Astrocyte (in vitro differentiated cells and primary cell): ENCODE results near the gene RAET1L. TPM values are rescaled to one million over a fixed set of nuclear protein-coding genes. Genes with fewer than 3 reads are reported as not detected.

Source experiments
- DNase-seq: peaks from one replicate; pipeline ENCODE4 v3.0.0-alpha.2; 2010; ENCODE audit warnings: low read depth
- FAIRE-seq: peaks from 2 replicates; lab custom pipeline; 2011; peaks lifted over from hg19 to GRCh38; lab: Jason Lieb, UNC
- H2AFZ ChIP-seq: 2 replicates; pipeline ENCODE4 v1.6.0; 2012; ENCODE audit warnings: low read depth, low read length, inconsistent platforms
- H3K27ac ChIP-seq: 2 replicates; pipeline ENCODE4 v1.5.1; 2011; ENCODE audit warnings: low read depth, low read length, inconsistent platforms
- H3K27me3 ChIP-seq: 2 replicates; pipeline ENCODE4 v1.6.0; 2011; ENCODE audit warnings: low read length, inconsistent platforms; ENCODE audit not compliant: insufficient read depth
- H3K36me3 ChIP-seq: 2 replicates; pipeline ENCODE4 v1.5.1; 2011; ENCODE audit warnings: low read length, inconsistent platforms; ENCODE audit not compliant: insufficient read depth
- H3K4me1 ChIP-seq: 2 replicates; pipeline ENCODE4 v1.5.1; 2011; ENCODE audit warnings: low read length, inconsistent platforms; ENCODE audit not compliant: insufficient read depth
- H3K4me2 ChIP-seq: 2 replicates; pipeline ENCODE4 v1.6.0; 2012; ENCODE audit warnings: low read length, inconsistent platforms
- H3K4me3 ChIP-seq: 2 replicates; pipeline ENCODE4 v1.5.1; 2011; ENCODE audit warnings: low read depth, mild to moderate bottlenecking, low read length, inconsistent platforms; ENCODE audit not compliant: insufficient read depth
- H3K79me2 ChIP-seq: 2 replicates; pipeline ENCODE4 v1.6.0; 2012; ENCODE audit warnings: mild to moderate bottlenecking, low read length, inconsistent platforms; ENCODE audit not compliant: insufficient read depth
- H3K9ac ChIP-seq: 2 replicates; pipeline ENCODE4 v1.6.0; 2012; ENCODE audit warnings: mild to moderate bottlenecking, low read length, inconsistent platforms
- H3K9me3 ChIP-seq: 2 replicates; pipeline ENCODE4 v1.5.1; 2012; ENCODE audit warnings: low read depth, mild to moderate bottlenecking, low read length, inconsistent platforms; ENCODE audit not compliant: insufficient read depth
- H4K20me1 ChIP-seq: 2 replicates; pipeline ENCODE4 v1.6.0; 2012; ENCODE audit warnings: low read length, inconsistent platforms; ENCODE audit not compliant: insufficient read depth
- H3K27ac Mint-ChIP-seq: one replicate; pipeline ENCODE4 v1.8.0; 2021; ENCODE audit warnings: mild to moderate bottlenecking, mixed read lengths; ENCODE audit not compliant: unreplicated experiment
- H3K27me3 Mint-ChIP-seq: one replicate; pipeline ENCODE4 v1.8.0; 2021; ENCODE audit warnings: low read depth, mixed read lengths; ENCODE audit not compliant: unreplicated experiment
- H3K36me3 Mint-ChIP-seq: one replicate; pipeline ENCODE4 v1.8.0; 2021; ENCODE audit warnings: low read depth, mixed read lengths; ENCODE audit not compliant: unreplicated experiment
- H3K4me1 Mint-ChIP-seq: one replicate; pipeline ENCODE4 v1.8.0; 2021; ENCODE audit warnings: low read depth, mixed read lengths; ENCODE audit not compliant: unreplicated experiment
- H3K4me3 Mint-ChIP-seq: one replicate; pipeline ENCODE4 v1.8.0; 2021; ENCODE audit warnings: mild to moderate bottlenecking, moderate library complexity, mixed read lengths; ENCODE audit not compliant: unreplicated experiment
- H3K9me3 Mint-ChIP-seq: one replicate; pipeline ENCODE4 v1.8.0; 2021; ENCODE audit warnings: mild to moderate bottlenecking, mixed read lengths; ENCODE audit not compliant: unreplicated experiment
- EZH2 ChIP-seq: IDR thresholded peaks from 2 replicates; pipeline ENCODE4 v1.6.1; 2012; ENCODE audit warnings: mild to moderate bottlenecking, low read length, inconsistent platforms; ENCODE audit not compliant: insufficient read depth
- total RNA-seq: library from RNA; stranded (reverse); gene quantifications from 2 replicates; pipeline ENCODE4 v1.2.1, GENCODE V29; 2021
- TF ChIP-seq, protein P1 (sequence below): IDR thresholded peaks from 2 replicates; pipeline ENCODE4 v1.5.1; 2011; ENCODE audit warnings: low read depth, mild to moderate bottlenecking, inconsistent platforms, low read length, moderate library complexity; ENCODE audit not compliant: insufficient read depth

Gene RAET1L
- total RNA-seq, 1 donor from 2014 or later, result not detected

GRCh38 chr6:150043096-150043495 is 17.8 kb upstream of the RAET1L start:
- no peak overlapping the region for H3K4me3 Mint-ChIP-seq
- peaks cover 4% of the 10 kb centered on the region for H3K36me3 Mint-ChIP-seq
- FAIRE-seq (no peak), DNase-seq (no peak)
- Histone ChIP-seq H3K79me2 (no peaks in the 10 kb centered on the region), H2AFZ (no peak overlapping the region), H3K27me3 (peaks cover 52% of the 10 kb centered on the region), H4K20me1 (no peaks in the 10 kb centered on the region), H3K9me3 (no peaks in the 10 kb centered on the region), H3K4me3 (no peak overlapping the region), H3K36me3 (no peaks in the 10 kb centered on the region), H3K4me2 (no peak overlapping the region), H3K4me1 (peaks cover under 1% of the 10 kb centered on the region), H3K9ac (no peak overlapping the region), H3K27ac (no peak overlapping the region)
- no peaks in the 10 kb centered on the region for H3K4me1 Mint-ChIP-seq
- H3K27ac Mint-ChIP-seq, result no peak overlapping the region
- TF ChIP-seq, protein P1, sequence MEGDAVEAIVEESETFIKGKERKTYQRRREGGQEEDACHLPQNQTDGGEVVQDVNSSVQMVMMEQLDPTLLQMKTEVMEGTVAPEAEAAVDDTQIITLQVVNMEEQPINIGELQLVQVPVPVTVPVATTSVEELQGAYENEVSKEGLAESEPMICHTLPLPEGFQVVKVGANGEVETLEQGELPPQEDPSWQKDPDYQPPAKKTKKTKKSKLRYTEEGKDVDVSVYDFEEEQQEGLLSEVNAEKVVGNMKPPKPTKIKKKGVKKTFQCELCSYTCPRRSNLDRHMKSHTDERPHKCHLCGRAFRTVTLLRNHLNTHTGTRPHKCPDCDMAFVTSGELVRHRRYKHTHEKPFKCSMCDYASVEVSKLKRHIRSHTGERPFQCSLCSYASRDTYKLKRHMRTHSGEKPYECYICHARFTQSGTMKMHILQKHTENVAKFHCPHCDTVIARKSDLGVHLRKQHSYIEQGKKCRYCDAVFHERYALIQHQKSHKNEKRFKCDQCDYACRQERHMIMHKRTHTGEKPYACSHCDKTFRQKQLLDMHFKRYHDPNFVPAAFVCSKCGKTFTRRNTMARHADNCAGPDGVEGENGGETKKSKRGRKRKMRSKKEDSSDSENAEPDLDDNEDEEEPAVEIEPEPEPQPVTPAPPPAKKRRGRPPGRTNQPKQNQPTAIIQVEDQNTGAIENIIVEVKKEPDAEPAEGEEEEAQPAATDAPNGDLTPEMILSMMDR, result no peak
- no peak for TF ChIP-seq EZH2
- peaks cover 7% of the 10 kb centered on the region for H3K9me3 Mint-ChIP-seq
- H3K27me3 Mint-ChIP-seq, result peaks cover 81% of the 10 kb centered on the region

DNA sequence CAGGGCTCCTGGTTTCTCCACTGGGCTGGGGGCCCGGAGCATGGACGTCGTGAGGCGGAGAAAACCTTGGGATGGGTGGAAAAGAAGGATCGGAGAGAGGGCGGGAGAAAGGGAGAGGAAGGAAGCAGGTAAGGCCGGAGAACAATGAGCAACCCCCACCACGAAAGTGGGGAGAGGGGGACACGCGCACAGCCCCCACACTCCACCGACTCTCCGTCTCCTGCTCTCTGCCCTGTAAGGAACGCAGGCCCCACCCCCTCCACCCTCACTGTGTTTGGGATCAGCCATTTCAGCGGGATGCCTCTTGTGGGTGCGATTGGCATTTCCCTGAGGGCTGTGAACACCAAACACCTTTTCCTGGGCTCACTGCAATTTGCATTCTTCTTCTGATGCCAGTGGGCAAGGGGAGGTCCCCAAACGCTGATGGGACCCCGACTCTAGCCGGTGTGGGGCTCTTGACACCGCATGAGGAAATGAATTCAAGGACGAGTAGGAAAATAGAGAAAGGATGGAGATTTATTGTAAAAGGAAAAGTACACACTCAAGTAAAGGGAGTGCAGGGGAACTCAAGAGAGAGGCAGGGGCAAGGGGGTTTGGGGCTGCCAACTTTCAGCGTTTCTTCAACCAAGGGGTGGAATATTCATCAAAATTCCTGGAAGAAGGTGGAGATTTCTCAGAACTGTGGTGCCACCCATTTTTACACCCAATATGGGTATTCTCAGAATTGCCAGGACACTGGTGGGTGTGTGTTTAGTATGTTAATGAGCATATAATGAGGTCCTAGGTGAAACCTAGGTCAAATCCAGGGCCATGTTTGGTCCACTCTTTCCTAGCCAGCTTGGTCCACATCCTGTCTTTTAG is 13.1 kb upstream of the RAET1L start:
- peaks cover 7% of the 10 kb centered on the region for H3K4me1 ChIP-seq
- FAIRE-seq (no peak), DNase-seq (no peak)
- Mint-ChIP-seq H3K36me3 (peaks cover 4% of the 10 kb centered on the region), H3K27ac (no peak overlapping the region), H3K4me3 (no peak overlapping the region), H3K9me3 (peaks cover 8% of the 10 kb centered on the region), H3K27me3 (peaks cover 88% of the 10 kb centered on the region), H3K4me1 (peaks cover 5% of the 10 kb centered on the region)
- H3K4me2 ChIP-seq, result peak overlapping the region; percentile 70
- peaks cover 72% of the 10 kb centered on the region for H3K27me3 ChIP-seq
- TF ChIP-seq, protein P1, result no peak
- peak; percentile 93 for TF ChIP-seq EZH2
- H3K4me3 ChIP-seq, result no peak overlapping the region
- H3K9ac ChIP-seq, result no peak overlapping the region
- no peak overlapping the region for H3K27ac ChIP-seq
- H3K79me2 ChIP-seq, result no peaks in the 10 kb centered on the region
- H2AFZ ChIP-seq, result no peak overlapping the region
- no peaks in the 10 kb centered on the region for H3K9me3 ChIP-seq
- H4K20me1 ChIP-seq, result no peaks in the 10 kb centered on the region
- no peaks in the 10 kb centered on the region for H3K36me3 ChIP-seq
